Neural cell (in vitro differentiated cells): ENCODE measurements around the gene MED8.

ENCODE experiments used
- CTCF ChIP-seq: fragments of 450-650 bp; IDR thresholded peaks from 2 replicates; pipeline ENCODE4 v1.5.1; 2014; ENCODE audit warnings: antibody characterized with exemption, mild to moderate bottlenecking, moderate library complexity; ENCODE audit not compliant: poor library complexity, severe bottlenecking
- EZH2 ChIP-seq: fragments of 200-600, 300-800 bp; shearing (Covaris generic), sonication (generic); IDR thresholded peaks from 2 replicates; pipeline ENCODE4 v1.6.1; 2014; ENCODE audit warnings: antibody characterized with exemption, low read length, borderline replicate concordance, mild to moderate bottlenecking; ENCODE audit not compliant: insufficient read depth, poor library complexity, severe bottlenecking
- REST ChIP-seq: IDR thresholded peaks from 2 replicates; pipeline ENCODE4 v1.6.1; 2012; ENCODE audit warnings: borderline replicate concordance
- SMC3 ChIP-seq: fragments of 450-650 bp; conservative IDR thresholded peaks from 2 replicates; pipeline ENCODE4 v1.6.1; 2014; ENCODE audit warnings: antibody characterized with exemption, mild to moderate bottlenecking, moderate library complexity; ENCODE audit not compliant: poor library complexity

DNA sequence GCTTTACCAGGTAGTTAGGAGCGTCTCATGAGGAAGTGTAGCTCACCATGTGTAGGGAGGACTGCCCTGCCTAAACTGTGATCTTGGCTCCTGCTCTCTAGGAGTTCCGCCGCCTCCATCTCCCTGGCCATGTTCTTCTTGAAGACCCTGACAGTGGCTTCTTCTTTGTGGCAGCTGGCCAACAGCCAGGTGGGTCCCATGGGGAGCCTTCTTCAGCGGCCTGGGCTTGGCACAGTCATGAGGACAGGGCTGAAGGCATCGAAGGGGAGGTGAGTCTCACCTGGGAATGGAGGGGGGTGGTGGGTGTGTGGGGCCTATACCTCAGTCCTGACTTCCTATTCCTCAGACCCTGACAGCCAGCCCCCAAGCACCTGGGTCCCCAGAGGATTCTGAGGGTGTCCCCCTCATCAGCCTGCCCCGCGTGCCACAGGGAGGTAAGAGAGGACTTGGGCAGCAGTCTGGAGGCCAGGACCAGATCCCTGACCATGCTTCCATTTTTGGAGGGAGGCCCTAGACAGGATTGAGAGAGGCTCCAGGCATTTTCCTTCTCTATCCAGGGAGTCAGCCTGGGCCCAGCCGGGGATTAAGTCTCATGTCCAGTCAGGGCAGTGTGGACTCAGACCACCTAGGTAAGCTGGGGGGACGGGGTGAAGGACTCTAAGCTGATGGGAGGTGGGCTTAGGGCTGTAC, 42.7 kb upstream of the MED8 start:
- TF ChIP-seq CTCF = no peak
- TF ChIP-seq EZH2 = no peak
- TF ChIP-seq SMC3 = no peak
- no peak for TF ChIP-seq REST
